Peyer's patch (tissue), 4 donors: ENCODE measurements around the gene POLD2.

Experiments
- CTCF ChIP-seq, 6 experiments: fragments of 450-650 bp in 4 of 6; fragments of 200-600 bp in 2 of 6; sonication (generic) in 1 of 6; IDR thresholded peaks; one replicate each; pipeline ENCODE4 v1.5.1; 2017 to 2019; ENCODE audit warnings: antibody characterized with exemption in 6 of 6, mild to moderate bottlenecking in 3 of 6, moderate library complexity in 1 of 6
- POLR2A ChIP-seq, 2 donors: fragments of 450-650 bp; IDR thresholded peaks; one replicate each; pipeline ENCODE4 v1.5.1; 2017; ENCODE audit warnings: antibody characterized with exemption in 2 of 2, mild to moderate bottlenecking in 2 of 2, moderate library complexity in 2 of 2

GRCh38 chr7:44157116-44158080, 34.0 kb upstream of the POLD2 start:
- TF ChIP-seq CTCF (IDR thresholded peaks at IDR 0.05), result no peak
- no peak for TF ChIP-seq POLR2A (IDR thresholded peaks at IDR 0.05)
